NCI-H748 (cell line): ENCODE results near the gene LIPC.

ENCODE experiments used
- DNase-seq: peaks from one replicate; lab custom pipeline; 2025; ENCODE audit not compliant: unreplicated experiment; lab: John Stamatoyannopoulos, UW

LIPC gene

DNA sequence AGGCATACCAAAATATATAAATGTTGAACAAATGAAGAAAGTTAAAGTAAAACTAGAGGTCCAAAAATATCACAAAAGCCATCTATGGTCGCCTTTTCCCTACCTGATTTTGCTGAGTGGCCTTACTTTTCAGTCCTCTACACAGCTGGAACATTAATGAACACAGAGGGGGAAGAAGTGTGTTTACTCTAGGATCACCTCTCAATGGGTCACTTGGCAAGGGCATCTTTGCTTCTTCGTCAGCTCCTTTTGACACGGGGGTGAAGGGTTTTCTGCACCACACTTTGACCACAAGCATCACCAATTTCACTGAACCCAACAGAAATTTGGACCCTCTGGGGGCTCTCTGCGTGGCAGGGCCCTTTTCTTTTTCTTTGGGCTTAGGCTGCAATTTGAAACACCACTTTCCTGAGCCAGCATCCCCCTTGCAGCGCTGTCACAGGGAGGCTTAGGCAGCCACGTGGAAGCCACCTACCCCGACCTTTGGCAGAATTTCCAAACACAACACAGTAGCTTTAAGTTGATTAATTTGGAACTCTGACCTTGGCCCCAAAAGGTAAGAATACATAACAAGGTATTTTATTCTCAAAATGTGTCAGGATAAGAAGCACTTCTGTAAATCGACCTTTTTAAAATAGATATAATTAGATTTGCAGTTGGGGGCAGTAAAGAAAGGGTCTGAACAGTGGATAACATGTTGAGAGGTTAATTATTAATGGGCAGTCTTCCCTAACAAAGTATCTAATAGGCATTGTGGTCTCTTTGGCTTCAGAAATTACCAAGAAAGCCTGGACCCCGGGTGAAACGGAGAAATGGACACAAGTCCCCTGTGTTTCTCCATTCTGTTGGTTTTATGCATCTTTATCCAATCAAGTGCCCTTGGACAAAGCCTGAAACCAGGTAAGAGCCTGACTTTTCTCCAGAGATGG lies at the start of gene LIPC:
LIPC (plus strand) TSS at position 771 of the 929 bp plus-strand sequence; CDS start at position 813, 42 bp downstream.
- DNase-seq: no peak

DNA sequence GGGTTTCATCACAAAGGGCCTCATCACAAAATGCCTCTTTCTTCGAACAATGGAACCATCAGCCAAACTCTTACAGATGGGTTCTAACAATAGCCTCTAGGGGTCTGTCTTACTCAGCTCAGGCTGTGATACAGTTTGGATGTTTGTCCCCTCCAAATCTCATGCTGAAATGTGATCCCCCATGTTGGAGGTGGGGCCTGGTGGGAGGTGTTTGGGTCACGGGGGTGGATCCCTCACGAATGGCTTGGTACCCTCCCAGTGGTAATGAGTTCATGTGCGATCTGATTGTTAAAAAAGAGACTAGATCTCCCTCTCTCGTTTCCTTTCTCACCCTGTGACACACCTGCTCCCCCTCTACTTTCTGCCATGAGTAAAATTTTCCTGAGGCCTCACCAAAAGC lies 47.9 kb upstream of the LIPC start:
- DNase-seq: peak; percentile 4

DNA sequence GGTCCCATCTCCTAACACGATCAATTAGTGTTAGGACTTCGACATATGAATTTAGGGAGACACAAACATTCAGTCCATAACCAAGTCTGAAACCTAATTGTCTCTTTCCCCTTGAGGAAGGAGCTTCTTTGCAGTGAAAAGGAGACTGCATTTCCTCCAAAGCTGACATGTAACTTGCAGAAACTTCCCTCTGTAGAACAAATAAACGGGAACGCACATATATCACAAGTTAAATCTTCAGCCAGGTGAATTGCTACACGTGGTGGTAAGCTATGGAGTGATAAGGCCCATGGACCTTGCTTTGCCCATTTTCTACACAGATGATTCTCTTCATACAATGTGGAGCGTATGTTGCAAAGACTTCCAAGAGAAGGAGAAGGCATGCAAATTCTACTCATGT lies 47.1 kb upstream of the LIPC start:
- DNase-seq: no peak

DNA sequence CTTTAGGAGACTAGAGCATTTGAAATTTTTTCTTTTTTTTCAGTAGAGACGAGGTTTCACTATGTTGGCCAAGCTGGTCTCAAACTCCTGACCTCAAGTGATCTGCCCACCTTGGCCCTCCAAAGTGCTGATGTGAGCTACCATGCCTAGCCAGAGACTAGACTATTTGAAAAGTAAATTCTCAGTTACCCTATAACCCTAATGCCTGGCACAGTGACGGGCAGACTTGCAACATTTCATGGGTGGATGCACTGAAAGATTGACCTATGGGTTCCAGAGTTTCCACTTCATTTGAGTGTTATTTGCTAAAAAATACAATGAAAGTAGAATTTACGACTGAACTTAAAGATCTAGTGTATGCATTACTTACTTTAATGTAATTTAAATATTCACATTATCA lies 45.7 kb upstream of the LIPC start:
- no peak for DNase-seq

DNA sequence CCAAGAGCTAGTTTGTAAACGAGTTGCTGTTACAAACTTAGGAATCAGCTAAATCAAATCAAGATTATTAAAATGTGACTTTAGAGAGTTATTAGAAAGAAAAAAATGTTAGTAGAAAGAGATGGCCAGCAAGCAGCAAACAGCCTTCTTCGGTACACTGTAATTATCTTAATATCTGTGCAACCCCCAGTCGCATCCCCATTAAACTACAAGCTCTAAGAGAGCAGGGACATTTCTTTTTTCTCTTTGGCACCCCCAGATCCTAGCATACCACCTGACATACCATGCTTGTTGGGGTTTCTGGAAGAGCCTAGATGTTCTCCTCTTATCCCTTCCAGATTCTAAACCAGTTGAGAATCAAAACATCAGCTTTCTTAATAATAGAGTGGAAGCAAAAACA lies 45.1 kb upstream of the LIPC start:
- DNase-seq: no peak

DNA sequence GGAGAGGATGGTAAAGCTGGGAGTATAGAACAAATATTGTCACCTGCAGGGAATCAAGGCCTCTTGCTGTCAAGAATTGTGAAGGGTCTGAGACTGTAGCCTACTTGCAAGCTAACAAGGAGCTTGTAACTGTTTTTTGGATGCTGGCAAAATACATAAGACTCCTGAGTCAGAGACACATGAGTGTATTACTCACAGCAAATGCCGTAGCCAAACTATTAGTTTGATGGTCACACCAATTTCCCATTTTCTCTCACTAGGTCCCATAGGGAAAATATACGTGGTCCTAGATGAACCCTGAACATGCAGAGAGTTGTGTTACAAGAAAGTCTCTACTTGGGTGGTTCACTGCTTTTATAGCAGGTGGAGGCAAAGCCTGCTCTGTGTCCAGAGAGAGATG lies 44.7 kb upstream of the LIPC start:
- DNase-seq: no peak

DNA sequence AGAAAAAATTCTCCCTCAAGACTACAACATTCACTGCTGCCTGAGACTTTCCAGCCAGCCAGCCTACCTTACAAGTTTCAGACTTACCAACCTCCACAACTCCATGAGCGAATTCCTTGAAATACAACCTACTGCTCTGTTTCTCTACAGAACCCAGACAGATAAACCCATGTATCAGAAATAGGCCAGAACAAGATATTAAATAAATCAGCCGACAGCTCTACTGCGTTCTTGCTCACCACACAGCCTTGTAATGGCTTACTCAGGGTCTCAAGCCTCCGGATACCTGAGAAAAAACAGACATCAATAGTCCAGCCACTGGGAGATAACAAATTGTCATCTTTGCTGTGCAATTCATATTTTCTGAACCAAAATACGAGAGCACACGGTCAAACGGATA lies 43.6 kb upstream of the LIPC start:
- no peak for DNase-seq

DNA sequence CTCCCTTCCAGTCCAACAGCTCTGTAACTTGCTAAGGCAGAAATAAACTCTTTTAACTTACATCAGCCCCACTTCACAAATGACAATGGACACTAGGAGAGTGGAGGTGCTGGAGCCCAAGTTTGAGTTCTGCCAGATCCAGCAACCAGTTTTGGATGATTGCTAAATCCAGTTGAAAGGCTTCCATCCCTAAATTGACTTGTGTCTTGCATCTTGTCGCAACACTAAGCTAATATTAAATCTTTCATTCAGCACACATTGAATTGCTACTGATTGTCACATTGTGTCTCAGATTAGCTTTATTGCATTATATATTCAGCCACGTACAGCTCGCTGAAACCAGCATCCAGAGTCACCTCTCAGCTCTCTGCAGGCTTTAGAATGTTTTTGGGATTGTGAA lies 41.7 kb upstream of the LIPC start:
- DNase-seq: no peak

DNA sequence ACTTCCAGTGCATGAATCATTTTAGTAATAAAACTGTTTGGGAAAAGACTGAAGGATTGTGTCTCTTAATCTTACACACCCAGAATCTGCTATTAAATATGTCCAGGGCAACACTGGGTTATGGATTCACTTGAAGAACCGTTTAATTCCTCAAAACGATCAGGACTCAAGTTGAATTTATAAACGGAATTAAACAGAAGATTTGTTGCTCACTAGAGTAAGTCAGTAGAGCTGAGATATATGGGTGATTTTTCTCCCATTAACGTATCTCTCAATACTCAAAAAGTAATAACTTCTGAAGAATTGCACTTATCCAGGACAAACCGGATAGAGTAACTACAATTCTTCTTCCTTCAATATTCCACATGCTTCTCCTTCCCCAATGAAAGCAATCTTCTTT lies 41.1 kb upstream of the LIPC start:
- DNase-seq: no peak

DNA sequence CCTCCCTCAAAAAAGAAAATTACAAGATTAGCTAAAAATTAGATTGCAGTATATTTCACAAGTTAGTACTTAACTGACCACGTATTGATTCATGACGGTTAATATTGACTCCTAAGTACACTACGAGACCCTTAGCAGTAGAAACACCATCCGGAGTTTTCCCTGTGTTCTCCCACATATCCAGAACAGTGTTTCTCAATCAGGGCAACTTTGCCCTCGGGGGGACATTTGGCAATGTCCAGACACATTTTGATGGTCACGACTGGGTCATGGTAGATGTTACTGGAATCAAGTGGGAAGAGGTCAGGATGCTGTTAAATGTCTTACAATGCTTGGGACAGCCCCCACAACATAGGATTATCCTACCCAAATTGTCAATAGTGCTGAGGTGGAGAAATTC lies 40.7 kb upstream of the LIPC start:
- no peak for DNase-seq

DNA sequence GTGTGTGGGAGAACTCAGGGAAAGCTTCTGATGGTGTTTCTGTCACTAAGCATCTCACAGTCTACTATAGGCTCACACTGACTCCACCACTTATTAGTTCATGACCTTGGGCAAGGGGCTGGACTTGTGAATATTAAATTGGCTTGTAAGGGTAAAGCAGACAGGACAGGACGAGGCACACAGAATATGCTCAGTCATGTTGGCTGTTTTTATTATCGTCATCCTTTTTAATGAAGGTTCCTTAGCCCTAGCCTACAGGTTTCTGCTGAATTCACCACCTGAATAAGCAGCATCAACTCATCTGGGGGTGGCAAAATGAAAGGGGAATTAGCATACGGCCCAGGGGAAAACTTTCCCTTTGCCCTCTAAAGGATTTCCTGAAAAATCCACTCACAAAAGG lies 39.6 kb upstream of the LIPC start:
- no peak for DNase-seq

DNA sequence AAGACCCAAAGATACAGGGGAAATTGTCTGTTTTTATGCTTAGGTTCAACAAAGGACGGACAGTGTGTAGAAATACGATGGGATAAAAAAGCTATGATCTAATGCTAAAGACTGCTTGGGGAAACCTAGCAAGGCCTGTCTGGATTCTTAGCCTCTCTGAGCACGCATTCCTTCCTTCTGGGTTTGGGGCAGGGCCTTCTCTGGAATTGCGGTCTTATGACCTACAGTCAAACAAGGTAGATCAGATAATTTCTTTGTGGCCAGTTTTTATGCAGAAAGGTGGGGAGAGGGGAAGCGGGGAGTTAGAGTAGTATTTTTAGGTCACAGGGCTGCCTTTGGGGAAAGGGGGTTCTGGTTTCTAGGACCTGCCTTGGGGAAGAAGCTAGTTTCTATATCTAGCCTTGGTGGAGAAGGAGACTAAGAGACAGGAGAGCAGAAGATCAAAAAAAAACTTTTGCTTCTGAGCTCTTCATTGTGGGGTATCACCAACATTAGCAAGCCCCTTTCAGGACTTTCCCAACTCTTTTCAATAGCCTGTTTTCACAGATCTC lies 39.1 kb upstream of the LIPC start:
- no peak for DNase-seq

DNA sequence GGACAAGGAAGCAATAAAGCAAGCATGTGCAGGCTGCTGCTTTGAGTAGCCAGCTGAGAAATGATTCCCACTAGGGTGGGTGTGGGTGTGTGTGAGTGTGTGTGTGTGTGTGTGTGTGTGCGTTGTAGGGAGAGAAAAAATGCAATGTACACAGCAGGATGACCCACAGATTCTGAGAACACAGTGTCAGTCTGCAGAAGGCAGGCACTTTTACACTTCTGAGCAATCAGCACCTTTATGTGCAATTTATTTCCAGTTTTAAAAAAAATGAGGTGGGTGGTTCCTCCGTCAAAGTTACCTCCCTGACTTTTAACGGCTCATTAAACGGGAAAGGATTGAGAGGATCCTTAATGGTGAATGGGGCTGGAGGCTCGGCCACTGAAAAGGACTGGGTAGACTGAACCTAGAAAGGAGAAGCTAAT lies 38.5 kb upstream of the LIPC start:
- no peak for DNase-seq

DNA sequence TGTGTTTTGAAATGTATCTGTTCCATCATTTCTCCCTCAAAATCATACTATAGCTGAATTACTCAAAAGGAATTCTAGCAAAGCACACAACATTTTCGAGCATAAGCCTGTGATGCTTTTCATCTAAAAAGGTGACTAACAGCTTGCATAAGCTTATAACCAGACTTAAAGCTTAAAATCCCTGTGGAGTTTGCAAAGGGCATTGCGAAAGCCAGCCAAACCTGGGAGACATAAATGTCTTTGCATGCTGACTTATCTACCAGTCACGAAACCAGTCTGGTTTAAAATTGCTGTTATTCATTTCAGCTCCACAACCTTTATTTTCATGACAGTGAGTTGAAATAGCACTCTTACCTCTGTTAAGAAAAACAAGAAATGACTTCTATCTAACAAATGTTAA lies 35.6 kb upstream of the LIPC start:
- DNase-seq: no peak

DNA sequence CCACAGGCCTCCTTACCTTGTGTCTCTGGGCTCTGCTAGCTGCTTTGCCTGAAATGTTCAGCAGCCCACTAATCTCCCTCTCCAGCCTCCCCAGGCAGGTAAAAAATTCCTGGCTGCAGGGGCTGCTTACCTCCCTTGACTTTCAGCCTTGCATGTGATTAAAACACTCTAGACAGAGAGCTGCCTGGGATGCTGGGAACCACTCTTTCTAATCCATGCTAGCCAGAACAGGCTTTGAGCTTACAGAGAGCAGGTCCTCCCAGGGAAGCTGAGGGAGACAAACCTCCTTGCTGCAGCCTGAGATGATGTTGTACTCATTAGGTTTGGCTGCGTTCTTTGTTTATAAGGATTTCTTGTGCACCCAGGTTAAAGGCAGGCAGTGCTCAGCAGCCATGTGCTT lies 33.7 kb upstream of the LIPC start:
- no peak for DNase-seq

DNA sequence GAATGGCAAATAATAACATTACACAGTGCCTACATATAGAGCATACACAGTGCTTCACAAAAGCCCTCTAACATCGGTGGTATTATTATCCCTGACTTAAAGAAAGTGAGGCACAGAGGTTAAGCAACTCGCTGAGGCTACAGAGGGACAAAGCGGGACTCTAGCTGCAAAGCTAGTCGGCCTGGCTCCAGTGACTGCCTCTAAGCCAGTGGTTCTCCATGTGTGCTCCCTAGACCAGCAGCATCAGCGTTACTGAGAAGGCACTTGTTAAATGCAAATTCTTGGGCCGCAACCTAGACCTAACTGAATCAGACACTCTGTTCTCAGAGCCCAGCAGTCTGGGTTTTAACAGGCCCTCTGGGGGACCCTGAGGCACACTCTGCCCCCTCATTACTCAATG lies 33.1 kb upstream of the LIPC start:
- no peak for DNase-seq

DNA sequence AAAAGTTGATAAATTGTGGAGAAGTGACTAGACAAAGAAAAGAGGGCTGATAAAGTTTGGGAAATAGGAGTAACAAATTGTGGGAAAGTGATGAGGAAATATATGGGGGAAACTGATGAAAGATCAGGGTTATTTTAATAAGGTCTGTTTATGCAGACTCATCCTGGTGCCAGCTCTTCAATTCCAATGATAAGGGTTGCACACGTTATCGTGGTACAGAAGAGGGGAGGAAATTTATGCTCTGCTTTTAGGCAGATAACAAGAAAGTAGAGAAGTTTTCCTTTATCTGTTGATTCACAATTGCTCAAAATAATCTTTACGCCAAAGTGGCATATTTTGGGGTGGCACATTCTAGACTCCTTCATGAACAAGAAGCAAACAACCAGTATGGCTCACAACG lies 32.1 kb upstream of the LIPC start:
- no peak for DNase-seq

DNA sequence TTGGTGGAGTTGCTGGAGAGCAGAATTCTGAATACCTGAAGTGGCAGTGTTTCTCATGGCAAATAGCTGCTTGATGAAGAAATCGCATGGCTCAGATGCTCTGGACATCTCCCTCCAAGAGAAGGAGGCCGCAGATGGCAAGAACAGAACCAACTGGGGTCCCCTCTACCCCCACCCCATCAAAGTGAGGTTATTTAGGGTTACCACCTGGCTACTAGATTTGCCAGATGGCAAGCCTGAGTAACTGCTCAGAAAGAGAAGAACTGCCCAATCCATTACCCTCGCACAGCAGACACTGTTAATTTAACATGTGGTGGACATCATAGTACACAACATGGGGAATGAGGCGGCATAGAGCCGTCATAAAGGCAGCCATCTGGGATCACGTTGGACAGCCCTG lies 30.5 kb upstream of the LIPC start:
- DNase-seq: no peak

DNA sequence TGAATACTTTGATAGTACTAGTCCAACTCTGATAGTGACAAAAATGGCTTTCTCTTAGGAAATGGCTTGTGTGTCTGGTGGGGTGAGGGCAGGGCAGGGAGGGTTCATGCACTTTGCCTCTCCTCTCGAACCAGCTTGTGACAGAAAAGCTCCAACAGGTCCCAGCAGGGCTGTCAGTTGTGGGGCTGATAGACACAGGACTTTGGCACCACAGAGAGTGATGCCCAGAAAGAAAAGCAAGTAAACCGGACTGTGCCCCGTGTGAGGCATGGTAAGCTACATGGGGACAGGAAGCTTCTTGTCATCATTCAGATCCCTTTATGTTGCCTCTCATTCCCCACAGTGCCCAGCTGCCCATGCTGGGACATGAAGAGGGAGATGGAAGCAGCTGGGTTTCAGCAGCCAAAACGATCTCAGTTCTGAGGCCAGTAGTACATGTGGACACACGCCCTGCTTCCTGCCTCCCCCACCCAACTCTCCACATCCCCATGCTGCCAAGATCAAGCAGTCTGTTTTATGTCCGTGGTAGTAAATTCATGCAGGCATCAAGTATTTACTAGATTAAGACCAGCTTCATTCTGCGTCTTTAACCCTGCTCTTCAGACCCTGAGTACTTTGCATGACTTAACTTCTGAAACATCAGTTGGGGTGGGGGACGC lies 29.7 kb upstream of the LIPC start:
- DNase-seq: no peak

DNA sequence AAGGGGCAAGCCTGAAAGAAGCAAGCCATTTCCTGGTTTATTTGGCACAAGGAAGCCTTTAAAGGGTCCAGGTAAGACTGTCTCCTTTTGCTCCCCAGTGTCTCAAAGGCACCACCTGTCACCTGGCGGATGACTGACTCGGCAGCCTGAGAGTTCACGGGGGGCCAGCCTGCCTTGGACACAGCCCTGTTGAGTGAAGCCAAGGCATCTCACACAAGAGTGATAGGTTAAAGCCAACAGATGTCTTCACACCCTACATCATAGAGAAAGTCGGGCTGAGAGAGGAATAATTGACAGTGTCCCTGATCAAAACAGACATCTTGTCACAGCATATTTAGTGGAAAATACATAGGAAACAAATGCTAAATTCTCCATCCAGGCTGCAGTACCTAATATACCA lies 28.2 kb upstream of the LIPC start:
- DNase-seq: no peak

DNA sequence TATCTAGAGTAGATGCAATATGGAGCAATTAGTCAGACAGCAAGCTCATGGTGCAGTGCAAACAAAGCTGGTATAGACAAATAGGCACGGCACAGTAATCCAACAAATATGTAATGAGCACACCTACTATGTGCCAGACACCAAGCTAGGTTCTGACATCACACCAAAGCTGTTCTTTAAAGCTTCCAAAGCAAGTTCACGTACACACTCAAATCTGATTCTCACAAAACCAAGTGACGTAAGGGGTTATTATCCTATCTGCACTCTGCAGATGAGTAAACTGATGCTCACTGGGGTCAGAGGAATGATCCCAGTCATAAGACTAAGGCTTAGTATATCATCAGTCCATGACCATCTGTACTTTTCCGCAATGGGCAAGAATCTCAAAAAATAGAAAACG lies 27.8 kb upstream of the LIPC start:
- no peak for DNase-seq

DNA sequence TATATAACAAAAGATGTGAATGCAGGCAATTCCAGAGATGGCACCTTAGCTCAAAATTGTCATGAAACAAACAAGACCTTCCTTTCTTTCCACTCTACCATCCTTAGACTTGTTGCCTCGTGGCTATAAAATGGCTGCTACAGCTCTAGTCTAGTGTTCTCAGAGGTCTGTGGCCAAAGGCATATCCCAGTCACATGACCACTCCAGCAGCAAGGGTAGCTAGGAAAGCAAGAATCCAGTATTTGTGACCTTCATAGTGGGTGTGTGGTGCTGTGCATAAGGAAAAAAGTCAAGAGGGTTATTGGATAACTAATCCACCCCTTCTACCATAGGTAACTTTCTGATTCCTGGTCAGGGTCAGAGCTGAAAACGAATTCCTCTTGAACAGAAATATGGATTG lies 27.1 kb upstream of the LIPC start:
- DNase-seq: no peak
